Neural progenitor cell (in vitro differentiated cells): Measurements from ENCODE around the gene ZDHHC8.

ENCODE experiments used
- CTCF ChIP-seq: fragments of 200-600 bp; sonication (generic); IDR thresholded peaks from 2 replicates; pipeline ENCODE4 v1.5.1; 2017; ENCODE audit warnings: antibody characterized with exemption, mild to moderate bottlenecking
- EZH2 ChIP-seq: fragments of 200-600 bp; sonication (generic); IDR thresholded peaks from 2 replicates; pipeline ENCODE4 v1.6.1; 2017; ENCODE audit warnings: antibody characterized with exemption, mild to moderate bottlenecking, moderate library complexity
- EZH2phosphoT487 ChIP-seq: fragments of 200-600 bp; sonication (generic); IDR thresholded peaks from 2 replicates; pipeline ENCODE4 v1.6.1; 2017; ENCODE audit warnings: antibody characterized with exemption

DNA sequence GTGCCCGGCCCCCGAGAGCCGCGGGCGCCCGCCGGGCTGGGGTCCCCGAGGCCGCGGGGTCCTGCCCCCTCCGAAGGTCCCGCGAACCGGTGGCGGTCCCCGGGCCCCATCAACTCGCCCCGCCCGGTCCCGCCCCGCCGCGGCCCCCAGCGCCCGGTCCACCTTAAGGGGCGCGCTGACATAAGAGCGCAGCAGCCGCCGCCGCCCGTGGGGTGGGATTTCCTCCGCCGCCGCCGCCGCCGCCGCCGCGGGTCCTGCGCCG, at the start of gene ZDHHC8:
- TF ChIP-seq CTCF (no peak), EZH2 (no peak), EZH2phosphoT487 (no peak)
